Activated CD4-positive, alpha-beta memory T cell treated with anti-CD3 and anti-CD28 coated beads, Interleukin-2, amount 10 ng/mL, durations not matched to agents 7 days and 5 days (primary cell): ENCODE measurements around the gene CCDC88C. TPM values are rescaled to one million over a fixed set of nuclear protein-coding genes. Genes with fewer than 3 reads are reported as not detected.

Experiments used
- CTCF ChIA-PET: fragments of 350-600 bp; sonication (Branson Sonifier 250); formaldehyde crosslinking; loops from one replicate; lab custom pipeline; 2021; ENCODE audit warnings: antibody characterized with exemption, inconsistent platforms; lab: Charles Lee
- POLR2A ChIA-PET: fragments of 350-600 bp; sonication (Branson Sonifier 250); formaldehyde crosslinking; loops from one replicate; lab custom pipeline; 2021; ENCODE audit warnings: antibody characterized with exemption; lab: Charles Lee
- DNase-seq: peaks from one replicate; pipeline ENCODE4 v3.0.0-alpha.2; 2020
- H3K27ac Mint-ChIP-seq: one replicate; pipeline ENCODE4 v1.8.0; 2021; ENCODE audit warnings: mild to moderate bottlenecking, mixed read lengths
- H3K27me3 Mint-ChIP-seq: one replicate; pipeline ENCODE4 v1.8.0; 2021; ENCODE audit warnings: mixed read lengths
- H3K36me3 Mint-ChIP-seq: one replicate; pipeline ENCODE4 v1.8.0; 2021; ENCODE audit warnings: low read depth, mixed read lengths
- H3K4me1 Mint-ChIP-seq: one replicate; pipeline ENCODE4 v1.8.0; 2021; ENCODE audit warnings: mixed read lengths
- H3K4me3 Mint-ChIP-seq: one replicate; pipeline ENCODE4 v1.8.0; 2021; ENCODE audit warnings: mild to moderate bottlenecking, mixed read lengths
- H3K9me3 Mint-ChIP-seq: one replicate; pipeline ENCODE4 v1.8.0; 2021; ENCODE audit warnings: mixed read lengths
- total RNA-seq, 2 experiments: library from RNA; stranded (reverse); gene quantifications; one replicate each; pipeline ENCODE4 v1.2.3, GENCODE V29; 2021

The CCDC88C gene, protein sequence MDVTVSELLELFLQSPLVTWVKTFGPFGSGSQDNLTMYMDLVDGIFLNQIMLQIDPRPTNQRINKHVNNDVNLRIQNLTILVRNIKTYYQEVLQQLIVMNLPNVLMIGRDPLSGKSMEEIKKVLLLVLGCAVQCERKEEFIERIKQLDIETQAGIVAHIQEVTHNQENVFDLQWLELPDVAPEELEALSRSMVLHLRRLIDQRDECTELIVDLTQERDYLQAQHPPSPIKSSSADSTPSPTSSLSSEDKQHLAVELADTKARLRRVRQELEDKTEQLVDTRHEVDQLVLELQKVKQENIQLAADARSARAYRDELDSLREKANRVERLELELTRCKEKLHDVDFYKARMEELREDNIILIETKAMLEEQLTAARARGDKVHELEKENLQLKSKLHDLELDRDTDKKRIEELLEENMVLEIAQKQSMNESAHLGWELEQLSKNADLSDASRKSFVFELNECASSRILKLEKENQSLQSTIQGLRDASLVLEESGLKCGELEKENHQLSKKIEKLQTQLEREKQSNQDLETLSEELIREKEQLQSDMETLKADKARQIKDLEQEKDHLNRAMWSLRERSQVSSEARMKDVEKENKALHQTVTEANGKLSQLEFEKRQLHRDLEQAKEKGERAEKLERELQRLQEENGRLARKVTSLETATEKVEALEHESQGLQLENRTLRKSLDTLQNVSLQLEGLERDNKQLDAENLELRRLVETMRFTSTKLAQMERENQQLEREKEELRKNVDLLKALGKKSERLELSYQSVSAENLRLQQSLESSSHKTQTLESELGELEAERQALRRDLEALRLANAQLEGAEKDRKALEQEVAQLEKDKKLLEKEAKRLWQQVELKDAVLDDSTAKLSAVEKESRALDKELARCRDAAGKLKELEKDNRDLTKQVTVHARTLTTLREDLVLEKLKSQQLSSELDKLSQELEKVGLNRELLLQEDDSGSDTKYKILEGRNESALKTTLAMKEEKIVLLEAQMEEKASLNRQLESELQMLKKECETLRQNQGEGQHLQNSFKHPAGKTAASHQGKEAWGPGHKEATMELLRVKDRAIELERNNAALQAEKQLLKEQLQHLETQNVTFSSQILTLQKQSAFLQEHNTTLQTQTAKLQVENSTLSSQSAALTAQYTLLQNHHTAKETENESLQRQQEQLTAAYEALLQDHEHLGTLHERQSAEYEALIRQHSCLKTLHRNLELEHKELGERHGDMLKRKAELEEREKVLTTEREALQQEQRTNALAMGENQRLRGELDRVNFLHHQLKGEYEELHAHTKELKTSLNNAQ (N-terminal part only)
- 100 to 1,000 TPM; 168 to 175 TPM for total RNA-seq

DNA sequence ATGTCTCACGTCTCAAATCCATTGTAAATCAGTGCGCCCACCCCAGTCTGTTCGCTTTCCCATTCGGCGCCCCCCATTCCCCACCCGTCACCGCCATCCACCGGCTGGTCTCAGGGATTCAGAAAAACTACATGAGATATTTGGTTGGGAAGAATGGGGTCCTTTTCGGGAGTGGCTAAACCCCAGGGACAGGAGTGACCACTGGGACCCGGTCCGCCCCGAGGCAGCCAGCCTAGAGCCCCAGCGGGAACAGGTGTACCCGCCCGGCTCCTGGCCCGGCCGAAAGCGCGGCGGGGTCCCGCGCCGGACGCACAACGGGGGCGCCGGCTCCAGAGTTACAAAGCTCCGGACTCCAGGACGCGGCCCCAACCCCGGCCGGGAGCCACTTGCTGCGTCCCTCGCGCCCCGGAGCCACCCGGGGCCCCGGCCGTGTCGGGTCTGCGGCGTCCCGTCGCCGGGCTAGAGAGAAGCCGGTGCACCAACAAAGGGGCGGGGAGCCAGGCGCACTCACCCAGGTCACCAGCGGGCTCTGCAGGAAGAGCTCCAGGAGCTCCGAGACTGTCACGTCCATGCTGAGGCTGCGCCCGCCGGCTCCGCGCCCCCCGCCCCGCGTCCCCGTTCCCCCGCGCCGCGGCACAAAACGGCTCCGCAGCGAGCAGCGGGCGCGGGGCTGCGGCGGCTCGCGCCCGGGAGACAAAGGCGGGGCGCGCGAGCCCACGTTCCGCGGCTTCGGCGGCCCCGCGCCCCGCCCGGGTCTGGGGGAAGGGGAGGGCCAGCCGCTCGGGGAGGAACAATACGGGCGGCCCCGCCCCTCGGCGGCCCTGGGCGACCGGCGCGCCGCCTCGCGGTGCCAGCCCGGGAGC lies at the start of gene CCDC88C:
CCDC88C (minus strand) TSS at position 701 of the 863 bp plus-strand sequence; CDS start at position 571, 130 bp downstream.
- CTCF ChIA-PET: interaction anchor here (0.9 to 10.3 kb wide), 17 partner anchors 10 to 241 kb away, joined by 3 to 105 read pairs (median 5); no protein-coding TSS in a partner anchor

DNA sequence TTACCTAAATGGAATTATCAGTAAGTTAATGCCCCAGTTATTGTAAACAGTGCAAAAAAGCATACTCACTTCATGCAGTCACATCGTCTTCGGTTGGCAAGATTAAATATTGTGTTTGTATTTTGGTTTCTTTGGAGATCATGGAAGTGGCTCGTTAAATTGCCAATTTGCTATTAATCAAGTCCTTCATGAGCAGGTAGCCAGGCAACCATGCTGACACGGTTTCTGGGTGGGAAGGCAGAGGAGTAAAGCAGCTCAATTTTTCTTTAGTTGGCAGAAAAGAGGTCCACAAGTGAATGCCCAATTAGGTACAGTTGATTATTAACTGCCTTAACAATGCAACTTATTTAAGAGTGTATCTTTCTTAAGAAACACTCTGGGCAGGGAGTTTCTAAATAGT lies 48.6 kb upstream of the CCDC88C start:
- H3K27ac Mint-ChIP-seq: no peak overlapping the region
- H3K27me3 Mint-ChIP-seq: no peaks in the 10 kb centered on the region
- H3K36me3 Mint-ChIP-seq: peaks cover 81% of the 10 kb centered on the region
- no peak for DNase-seq
- H3K4me3 Mint-ChIP-seq: no peak overlapping the region
- no peaks in the 10 kb centered on the region for H3K9me3 Mint-ChIP-seq
- POLR2A ChIA-PET: interaction anchor here (0.8 kb wide), 1 partner anchor 43 kb away, joined by 3 read pairs; no protein-coding TSS in a partner anchor
- peaks cover 10% of the 10 kb centered on the region for H3K4me1 Mint-ChIP-seq
- CTCF ChIA-PET: interaction anchor here (1.0 kb wide), 1 partner anchor 11 kb away, joined by 3 read pairs; no protein-coding TSS in a partner anchor

More for the DNA sequence above, at the start of gene CCDC88C:
- POLR2A ChIA-PET: interaction anchor here (0.7 to 10.1 kb wide), 19 partner anchors 9 to 658 kb away, joined by 3 to 308 read pairs (median 11); partner anchors contain the start of genes GPR68 and PPP4R3A
- H3K4me1 Mint-ChIP-seq: peaks cover 40% of the 10 kb centered on the region
- H3K4me3 Mint-ChIP-seq: peak within 1 kb of the TSS; percentile 99
- peak; percentile 80 for DNase-seq
- peaks cover 46% of the 10 kb centered on the region for H3K36me3 Mint-ChIP-seq
- H3K27ac Mint-ChIP-seq: peak within 1 kb of the TSS; percentile 99
- no peaks in the 10 kb centered on the region for H3K9me3 Mint-ChIP-seq
- peaks cover 8% of the 10 kb centered on the region for H3K27me3 Mint-ChIP-seq

DNA sequence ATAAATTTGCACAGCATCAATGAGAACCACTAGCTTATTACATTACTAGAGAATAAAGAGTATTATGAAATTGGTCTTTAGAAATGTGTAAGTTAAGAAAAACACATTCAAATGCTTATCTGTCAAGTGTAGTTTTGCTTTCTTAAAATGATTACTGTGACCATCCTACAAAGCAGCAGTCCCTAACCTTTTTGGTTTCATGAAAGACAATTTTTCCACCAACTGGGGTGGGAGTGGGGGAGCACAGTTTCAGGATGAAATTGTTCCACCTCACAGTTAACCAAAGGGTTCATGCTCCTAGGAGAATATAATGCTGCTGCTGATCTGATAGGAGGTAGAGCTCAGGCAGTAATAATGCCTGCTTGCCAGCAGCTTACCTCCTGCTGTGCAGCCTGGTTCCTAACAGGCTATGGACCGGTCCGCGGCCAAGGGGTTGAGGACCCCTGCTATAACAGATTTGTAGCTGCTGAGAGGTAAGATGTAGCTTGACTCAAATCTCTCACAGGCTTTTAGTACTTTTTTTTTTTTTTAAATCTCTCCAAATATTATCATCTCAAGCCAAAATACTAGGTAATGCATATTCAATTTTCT lies 47.1 kb upstream of the CCDC88C start:
- H3K4me1 Mint-ChIP-seq: peaks cover 6% of the 10 kb centered on the region
- POLR2A ChIA-PET: interaction anchor here (1.3 kb wide), 1 partner anchor 16 kb away, joined by 3 read pairs; no protein-coding TSS in a partner anchor
- H3K36me3 Mint-ChIP-seq: peaks cover 80% of the 10 kb centered on the region
- H3K27me3 Mint-ChIP-seq: no peaks in the 10 kb centered on the region
- DNase-seq: no peak
- H3K4me3 Mint-ChIP-seq: no peak overlapping the region
- CTCF ChIA-PET: no interaction called here
- H3K27ac Mint-ChIP-seq: no peak overlapping the region
- H3K9me3 Mint-ChIP-seq: no peaks in the 10 kb centered on the region

DNA sequence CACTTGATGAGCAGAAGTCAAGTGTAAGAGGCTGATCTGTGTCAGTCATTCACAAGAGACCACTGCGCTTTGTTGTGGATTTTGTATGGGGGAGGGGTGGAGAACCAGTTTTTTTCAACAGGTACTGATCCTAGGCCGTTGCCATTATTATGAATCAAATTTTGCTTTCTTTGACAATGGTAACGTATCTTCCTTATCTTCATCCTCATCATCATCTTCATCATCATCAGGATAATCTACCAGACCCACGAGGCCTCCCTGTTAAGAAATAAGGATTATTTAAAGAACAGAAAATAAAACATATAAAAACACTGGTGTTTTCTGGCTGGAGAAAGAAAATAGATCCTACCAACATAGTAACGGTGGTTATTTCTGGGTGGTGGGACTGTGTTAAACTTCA lies 41.0 kb upstream of the CCDC88C start:
- CTCF ChIA-PET: interaction anchor here (0.7 kb wide), 1 partner anchor 1746 kb away, joined by 3 read pairs; no protein-coding TSS in a partner anchor
- no peaks in the 10 kb centered on the region for H3K27me3 Mint-ChIP-seq
- H3K4me1 Mint-ChIP-seq: peaks cover 8% of the 10 kb centered on the region
- no peak overlapping the region for H3K27ac Mint-ChIP-seq
- no peaks in the 10 kb centered on the region for H3K9me3 Mint-ChIP-seq
- POLR2A ChIA-PET: no interaction called here
- H3K4me3 Mint-ChIP-seq: no peak overlapping the region
- DNase-seq: no peak
- peaks cover 74% of the 10 kb centered on the region for H3K36me3 Mint-ChIP-seq

DNA sequence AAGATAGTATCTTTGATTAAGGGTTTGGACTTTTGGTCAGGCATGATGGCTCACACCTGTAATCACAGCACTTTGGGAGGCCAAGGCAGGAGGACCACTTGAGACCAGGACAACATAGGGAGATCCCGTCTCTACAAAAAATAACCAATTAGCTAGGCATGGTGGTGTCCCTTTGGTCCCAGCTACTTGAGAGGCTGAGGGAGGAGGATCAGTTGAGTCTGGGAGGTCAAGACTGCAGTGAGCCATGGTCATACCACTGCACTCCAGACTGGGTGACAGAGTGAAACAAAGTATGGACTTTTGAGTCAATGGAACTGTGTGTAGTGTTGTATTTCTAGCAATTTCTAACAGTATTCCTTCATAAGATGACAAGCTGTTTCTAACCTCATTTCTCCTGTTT lies 38.7 kb upstream of the CCDC88C start:
- ChIA-PET POLR2A (no interaction called here), CTCF (no interaction called here)
- no peak for DNase-seq
- H3K4me3 Mint-ChIP-seq: no peak overlapping the region
- H3K4me1 Mint-ChIP-seq: peaks cover 4% of the 10 kb centered on the region
- no peak overlapping the region for H3K27ac Mint-ChIP-seq
- peaks cover 3% of the 10 kb centered on the region for H3K27me3 Mint-ChIP-seq
- H3K9me3 Mint-ChIP-seq: no peaks in the 10 kb centered on the region
- H3K36me3 Mint-ChIP-seq: peaks cover 56% of the 10 kb centered on the region

GRCh38 chr14:91454580-91454979 lies 37.0 kb upstream of the CCDC88C start:
- CTCF ChIA-PET: interaction anchor here (1.0 to 1.1 kb wide), 2 partner anchors 13 to 137 kb away, joined by 3 read pairs; no protein-coding TSS in a partner anchor
- Mint-ChIP-seq H3K4me1 (peaks cover 4% of the 10 kb centered on the region), H3K27me3 (peaks cover 3% of the 10 kb centered on the region), H3K27ac (no peak overlapping the region), H3K4me3 (no peak overlapping the region), H3K36me3 (peaks cover 41% of the 10 kb centered on the region), H3K9me3 (no peaks in the 10 kb centered on the region)
- POLR2A ChIA-PET: no interaction called here
- no peak for DNase-seq

DNA sequence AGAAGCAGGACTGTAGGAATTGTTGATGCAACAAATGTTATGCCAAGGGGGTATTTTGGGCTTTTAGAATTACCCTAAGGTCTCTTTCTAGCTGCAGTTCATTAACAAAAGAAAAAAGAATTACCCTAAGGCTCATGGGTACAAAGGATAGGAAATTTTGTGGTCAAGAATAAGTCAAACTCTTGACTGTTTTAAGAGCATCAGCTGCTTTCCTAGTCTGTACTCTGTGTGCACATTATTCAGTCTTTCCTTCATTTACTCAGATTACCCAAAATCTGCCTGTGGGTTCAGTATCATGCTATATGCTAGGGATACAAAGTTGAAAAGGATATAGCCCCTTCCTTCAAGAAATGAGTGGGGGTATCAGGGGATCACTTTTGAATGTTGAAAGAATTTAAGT lies 36.5 kb upstream of the CCDC88C start:
- no peak for DNase-seq
- ChIA-PET POLR2A (no interaction called here), CTCF (interaction anchor here (1.0 to 1.4 kb wide), 2 partner anchors 13 to 27 kb away, joined by 3 to 4 read pairs; no protein-coding TSS in a partner anchor)
- peaks cover 4% of the 10 kb centered on the region for H3K4me1 Mint-ChIP-seq
- peaks cover 3% of the 10 kb centered on the region for H3K27me3 Mint-ChIP-seq
- H3K36me3 Mint-ChIP-seq: peaks cover 41% of the 10 kb centered on the region
- H3K4me3 Mint-ChIP-seq: no peak overlapping the region
- no peak overlapping the region for H3K27ac Mint-ChIP-seq
- no peaks in the 10 kb centered on the region for H3K9me3 Mint-ChIP-seq

DNA sequence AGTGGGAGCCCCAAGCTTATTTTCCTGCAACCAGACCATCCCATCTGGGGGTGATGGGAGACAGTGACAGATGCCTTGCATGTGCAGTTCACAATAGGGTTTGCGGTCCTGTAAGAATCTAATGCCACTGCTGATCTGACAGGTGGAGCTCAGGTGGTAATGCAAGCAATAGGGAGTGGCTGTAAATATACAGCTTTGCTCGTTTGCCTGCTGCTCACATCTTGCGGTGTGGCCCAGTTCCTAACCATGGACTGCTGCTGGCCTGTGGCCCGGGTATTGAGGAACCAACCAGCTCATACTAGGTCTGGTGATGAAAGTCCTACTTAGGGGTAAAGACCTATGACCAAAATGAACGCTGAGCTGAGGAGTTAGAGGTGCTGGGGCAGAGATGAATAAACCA lies 36.1 kb upstream of the CCDC88C start:
- Mint-ChIP-seq H3K27ac (no peak overlapping the region), H3K4me1 (peaks cover 4% of the 10 kb centered on the region), H3K27me3 (peaks cover 3% of the 10 kb centered on the region), H3K36me3 (peaks cover 39% of the 10 kb centered on the region), H3K4me3 (no peak overlapping the region), H3K9me3 (no peaks in the 10 kb centered on the region)
- ChIA-PET POLR2A (no interaction called here), CTCF (interaction anchor here (1.0 to 1.4 kb wide), 2 partner anchors 12 to 26 kb away, joined by 3 to 4 read pairs; no protein-coding TSS in a partner anchor)
- DNase-seq: no peak

DNA sequence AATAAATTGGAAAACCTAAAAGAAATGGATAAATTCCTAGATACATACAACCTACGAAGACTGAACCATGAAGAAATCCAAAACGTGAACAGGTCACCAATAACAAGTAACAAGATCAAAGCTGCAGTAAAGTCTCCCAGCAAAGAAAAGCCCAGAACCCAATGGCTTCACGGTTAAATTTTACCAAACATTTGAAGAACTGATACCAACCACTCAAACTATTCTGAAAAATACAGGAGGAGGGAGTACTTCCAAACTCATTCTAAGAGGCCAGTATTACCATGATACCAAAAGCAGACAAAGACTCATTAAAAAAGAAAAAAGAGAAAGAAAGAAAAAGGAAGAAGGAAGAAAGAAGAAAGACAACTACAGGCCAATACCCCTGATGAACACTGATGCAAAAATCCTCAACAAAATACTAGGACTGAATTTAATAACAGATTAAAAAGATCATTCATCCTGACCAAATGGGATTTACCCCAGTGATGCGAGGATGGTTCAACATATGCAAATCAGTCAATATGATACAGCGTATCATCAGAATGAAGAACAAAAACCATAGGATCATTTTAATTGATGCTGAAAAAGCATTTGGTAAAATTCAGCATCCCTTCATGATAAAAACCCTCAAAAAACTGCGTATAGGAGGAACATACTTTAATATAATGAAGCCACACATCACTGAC lies 26.9 kb upstream of the CCDC88C start:
- no peaks in the 10 kb centered on the region for H3K4me1 Mint-ChIP-seq
- peaks cover 15% of the 10 kb centered on the region for H3K9me3 Mint-ChIP-seq
- H3K27ac Mint-ChIP-seq: no peak overlapping the region
- H3K36me3 Mint-ChIP-seq: peaks cover 8% of the 10 kb centered on the region
- DNase-seq: no peak
- ChIA-PET CTCF (no interaction called here), POLR2A (no interaction called here)
- peaks cover 38% of the 10 kb centered on the region for H3K27me3 Mint-ChIP-seq
- no peak overlapping the region for H3K4me3 Mint-ChIP-seq

GRCh38 chr14:91439345-91439744 lies 21.7 kb upstream of the CCDC88C start:
- peaks cover 29% of the 10 kb centered on the region for H3K9me3 Mint-ChIP-seq
- CTCF ChIA-PET: no interaction called here
- H3K27me3 Mint-ChIP-seq: peaks cover 20% of the 10 kb centered on the region
- POLR2A ChIA-PET: interaction anchor here (0.7 kb wide), 1 partner anchor 12 kb away, joined by 3 read pairs; no protein-coding TSS in a partner anchor
- no peak overlapping the region for H3K27ac Mint-ChIP-seq
- no peaks in the 10 kb centered on the region for H3K4me1 Mint-ChIP-seq
- no peak for DNase-seq
- H3K36me3 Mint-ChIP-seq: peaks cover 8% of the 10 kb centered on the region
- no peak overlapping the region for H3K4me3 Mint-ChIP-seq
